ENCODE data around the gene CACNB2.

CACNB2 gene

GRCh38 chr10:18474118-18474455 lies 333.9 kb downstream of the CACNB2 start:
- DNase-seq = no peak

GRCh38 chr10:18476076-18476647 lies 335.9 kb downstream of the CACNB2 start:
- no peak for DNase-seq

DNA sequence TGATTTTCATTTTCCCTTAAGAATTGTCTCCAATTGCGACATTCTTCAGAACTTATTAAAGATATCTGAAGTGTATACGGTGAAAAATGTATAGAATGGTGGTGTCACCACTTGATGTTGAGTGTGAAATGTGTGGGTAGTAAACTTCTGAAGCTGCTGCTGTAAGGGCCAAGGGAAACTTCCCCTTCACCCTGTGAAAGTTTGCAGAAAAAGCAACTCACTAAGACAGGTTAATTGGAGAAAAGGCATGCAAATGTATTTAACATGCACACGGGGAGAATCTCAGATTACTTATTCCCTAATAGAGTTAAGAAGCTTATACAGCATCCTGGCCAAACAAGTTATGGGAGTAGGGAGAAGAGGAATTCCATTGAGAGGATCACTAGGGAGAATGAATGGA lies 338.1 kb downstream of the CACNB2 start:
- DNase-seq = no peak

- no peak for DNase-seq
Observed at GRCh38 chr10:18479502-18479901, 339.3 kb downstream of the CACNB2 start.

- DNase-seq = no peak
Observed at GRCh38 chr10:18483516-18484186, 343.4 kb downstream of the CACNB2 start.

DNA sequence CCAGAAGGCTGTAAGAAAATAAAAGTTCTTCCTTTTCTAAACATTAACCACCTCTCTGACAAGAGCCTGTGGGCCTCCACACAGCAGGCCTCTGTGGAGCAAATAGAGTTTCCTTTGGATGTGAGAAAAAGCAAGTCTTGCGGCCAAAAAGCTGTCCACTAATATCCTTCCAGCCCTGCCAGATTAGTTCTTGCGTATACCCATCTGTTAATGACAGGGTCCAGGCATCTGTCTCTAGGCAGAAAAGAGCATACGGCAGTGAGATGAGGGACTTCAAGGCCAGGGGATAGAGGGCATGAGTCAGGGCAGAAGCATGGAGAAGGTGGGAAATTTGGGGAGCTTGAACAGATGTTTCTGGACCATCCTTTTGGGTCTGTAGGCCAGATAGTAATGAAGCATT lies 346.2 kb downstream of the CACNB2 start:
- DNase-seq = no peak

- no peak for DNase-seq
Observed at GRCh38 chr10:18490755-18491154, 350.5 kb downstream of the CACNB2 start.

GRCh38 chr10:18497806-18498369 lies 357.7 kb downstream of the CACNB2 start:
- no peak for DNase-seq

GRCh38 chr10:18498998-18499397 lies 358.8 kb downstream of the CACNB2 start:
- DNase-seq = no peak

DNA sequence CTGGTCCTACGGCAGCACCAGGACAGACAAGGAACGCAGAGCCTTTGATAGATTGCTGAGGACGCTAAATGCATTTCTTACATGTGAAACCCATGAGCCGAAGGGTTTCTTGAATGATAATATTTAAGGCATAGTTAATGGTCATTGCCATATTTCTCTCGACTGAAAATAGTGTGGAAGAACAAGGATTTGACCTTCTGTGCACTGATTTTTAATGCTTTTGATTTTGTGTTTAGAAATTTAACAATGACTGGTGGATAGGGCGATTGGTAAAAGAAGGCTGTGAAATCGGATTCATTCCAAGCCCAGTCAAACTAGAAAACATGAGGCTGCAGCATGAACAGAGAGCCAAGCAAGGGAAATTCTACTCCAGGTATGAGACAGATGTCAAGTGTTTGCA lies 360.4 kb downstream of the CACNB2 start:
- no peak for DNase-seq

DNA sequence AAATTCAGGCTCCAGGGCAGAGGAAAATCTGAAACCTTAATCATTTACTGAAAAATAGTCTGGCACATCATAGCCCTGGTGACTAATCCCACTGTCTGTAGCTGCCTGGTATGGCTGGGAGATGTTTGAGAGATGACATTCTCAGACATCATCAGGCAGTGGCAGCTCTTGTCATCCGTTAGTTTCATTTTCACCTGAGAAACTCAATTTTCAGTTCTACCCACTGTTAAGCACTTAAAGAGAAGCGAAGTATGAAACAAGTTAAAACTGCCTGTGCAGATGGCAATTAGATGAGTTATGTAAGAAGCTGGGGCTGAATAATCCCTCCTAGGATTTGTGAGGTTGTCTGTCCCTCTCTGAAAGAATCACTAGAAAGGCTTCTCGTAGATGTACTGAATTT lies 361.0 kb downstream of the CACNB2 start:
- DNase-seq = no peak

GRCh38 chr10:18501629-18502028 lies 361.4 kb downstream of the CACNB2 start:
- no peak for DNase-seq

DNA sequence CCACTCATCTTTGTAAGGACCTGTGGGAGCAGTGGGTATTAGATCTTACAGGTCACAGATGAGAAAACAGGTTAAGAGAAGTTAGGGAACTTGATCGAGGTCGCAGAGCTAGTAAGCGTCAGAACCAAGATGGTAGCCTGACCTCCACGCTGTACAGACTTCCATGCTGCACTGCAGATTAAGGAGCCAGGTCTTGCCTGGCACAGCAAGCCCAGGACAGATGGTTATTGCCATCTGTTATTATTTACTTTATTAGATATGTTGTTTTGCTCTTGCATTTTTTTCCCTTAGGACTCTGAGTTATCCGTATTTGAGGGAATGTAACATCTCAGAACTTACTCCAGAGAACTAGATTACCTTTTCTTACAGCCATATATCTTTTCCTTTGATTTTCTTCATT lies 363.9 kb downstream of the CACNB2 start:
- no peak for DNase-seq

DNA sequence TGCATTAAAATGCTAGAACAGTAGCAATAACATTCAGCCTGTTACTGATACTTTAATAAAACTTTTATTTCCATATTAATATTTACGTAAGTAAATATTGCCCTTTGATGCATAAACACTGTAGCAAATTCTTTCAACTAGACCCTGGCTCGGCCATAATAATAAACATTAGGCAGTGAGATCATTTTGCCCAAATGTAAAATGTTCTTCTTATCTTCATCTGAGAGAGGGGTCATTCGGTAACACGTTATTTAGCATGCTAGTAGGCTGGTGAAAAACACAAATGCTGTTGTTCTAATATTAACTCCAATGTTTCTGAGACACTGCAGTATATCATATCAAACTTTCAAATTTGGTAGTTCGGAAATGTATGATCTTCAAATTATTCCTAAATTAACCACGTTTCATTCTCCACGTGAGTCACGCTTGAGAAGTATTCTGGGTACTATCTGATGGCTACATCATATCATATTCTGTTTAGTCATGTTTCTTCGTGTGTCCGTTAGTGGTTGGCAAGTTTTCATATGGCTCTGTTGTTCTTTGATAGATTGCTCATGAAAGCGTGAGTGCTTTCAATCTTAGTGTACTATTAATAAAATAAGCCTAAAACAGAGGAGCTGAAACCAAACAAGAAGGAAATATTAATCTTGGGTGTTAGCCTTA lies 365.4 kb downstream of the CACNB2 start:
- DNase-seq = no peak

DNA sequence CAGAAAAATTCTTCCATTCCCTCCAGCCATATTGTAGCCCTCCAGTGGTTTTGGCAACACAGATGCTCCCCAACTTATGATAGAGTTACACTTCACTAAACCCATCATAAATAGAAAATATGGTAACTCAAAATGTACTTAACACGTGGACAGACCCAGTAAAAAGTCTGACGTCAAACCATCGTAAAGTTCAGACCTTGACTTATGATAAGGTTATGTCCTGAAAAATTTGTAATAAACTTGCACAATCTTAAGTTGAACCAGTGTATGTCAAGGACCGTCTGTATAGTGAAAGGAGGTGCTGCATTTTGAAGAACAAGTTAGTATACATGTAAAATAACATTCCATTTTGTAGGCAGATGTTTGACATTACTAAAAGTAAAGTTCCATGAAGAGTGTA lies 368.4 kb downstream of the CACNB2 start:
- no peak for DNase-seq

- no peak for DNase-seq
Observed at GRCh38 chr10:18514537-18514936, 374.3 kb downstream of the CACNB2 start.

DNA sequence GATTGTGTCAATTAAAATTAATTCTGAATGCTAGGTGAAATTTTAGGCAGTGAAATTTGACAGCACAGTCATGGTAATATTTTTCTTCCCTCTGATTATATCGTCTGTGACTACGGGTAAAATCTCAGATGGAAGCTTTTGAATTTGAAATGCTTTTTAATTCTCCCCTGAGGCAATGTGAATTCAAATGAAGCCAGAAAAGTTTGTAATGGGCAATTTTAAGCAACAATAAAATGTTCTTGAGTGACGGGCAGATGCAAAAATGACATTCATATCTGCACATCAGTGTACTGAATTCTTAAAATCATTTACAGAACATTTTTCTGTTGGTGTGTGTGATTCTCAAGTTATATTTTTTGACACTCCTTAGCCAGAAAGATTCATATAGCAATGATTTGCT lies 376.6 kb downstream of the CACNB2 start:
- DNase-seq = no peak

GRCh38 chr10:18523025-18523424 lies 382.8 kb downstream of the CACNB2 start:
- DNase-seq = no peak

DNA sequence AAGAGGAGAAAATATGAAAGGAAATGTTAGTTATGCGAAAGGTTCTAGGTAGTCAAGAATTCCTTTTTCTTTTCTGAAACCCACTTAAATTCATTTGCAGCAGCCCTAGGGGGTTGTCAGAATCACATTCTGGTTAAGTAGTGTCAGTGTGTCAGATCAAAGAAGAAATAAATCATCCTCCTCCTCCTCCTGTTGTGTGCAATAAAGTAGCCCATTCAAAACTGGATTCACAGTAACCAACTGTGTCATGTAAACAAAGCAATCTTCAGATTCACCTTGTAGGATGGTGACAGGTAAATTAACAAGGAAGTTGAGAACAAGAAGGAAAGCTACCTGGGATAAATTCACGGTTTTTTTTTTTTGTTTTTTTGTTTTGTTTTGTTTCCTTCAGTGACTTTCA lies 383.6 kb downstream of the CACNB2 start:
- DNase-seq = no peak

DNA sequence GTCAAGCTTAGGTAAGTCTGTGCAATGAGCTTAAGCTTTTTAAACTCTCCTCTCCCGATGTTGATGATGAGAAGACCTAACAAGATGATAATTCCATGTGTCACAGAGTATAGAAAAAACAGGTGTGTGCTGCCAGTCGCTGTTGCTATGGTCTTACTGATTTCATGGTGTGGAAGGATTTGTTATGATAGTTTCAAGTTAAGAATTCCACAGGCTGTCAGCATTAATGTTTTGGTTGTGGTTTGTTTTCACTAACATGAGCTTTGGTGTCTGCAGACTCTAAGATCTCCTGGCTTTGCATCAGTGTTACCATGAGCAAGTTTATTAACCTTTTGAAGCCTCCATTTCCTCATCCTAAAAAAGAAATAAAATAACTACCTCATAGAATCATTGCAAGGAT lies 387.5 kb downstream of the CACNB2 start:
- DNase-seq = no peak

- no peak for DNase-seq
Observed at GRCh38 chr10:18528292-18528691, 388.1 kb downstream of the CACNB2 start.

- DNase-seq = no peak
Observed at GRCh38 chr10:18532881-18533535, 392.8 kb downstream of the CACNB2 start.

DNA sequence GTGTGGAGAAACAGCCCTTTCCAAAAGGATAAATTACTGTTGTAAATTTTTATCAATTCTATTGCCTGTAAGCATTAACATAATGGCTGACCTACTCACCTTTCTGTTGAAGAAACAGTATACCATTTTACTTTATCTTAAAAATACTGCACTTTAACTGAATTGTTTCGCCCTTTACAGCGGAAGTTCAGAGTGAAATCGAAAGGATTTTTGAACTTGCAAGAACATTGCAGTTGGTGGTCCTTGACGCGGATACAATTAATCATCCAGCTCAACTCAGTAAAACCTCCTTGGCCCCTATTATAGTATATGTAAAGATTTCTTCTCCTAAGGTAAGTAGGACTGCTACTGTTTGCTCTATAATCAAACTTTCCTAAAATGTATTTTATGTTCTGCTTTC lies 393.7 kb downstream of the CACNB2 start:
- DNase-seq = no peak

- no peak for DNase-seq
Observed at GRCh38 chr10:18539335-18539734, 399.1 kb downstream of the CACNB2 start.

Measured in activated naive CD4-positive, alpha-beta T cell treated with anti-CD3 and anti-CD28 coated beads, Interleukin-2, amount 50 U/mL, for 16 hours (primary cell).